ENCODE measurements around the gene SOX15. TPM values are rescaled to one million over a fixed set of nuclear protein-coding genes. Genes with fewer than 3 reads are reported as not detected.

Gene SOX15
- total and polyA plus RNA-seq, 2 of the 13 experiments (the other 11 are each of a cell fraction or from before 2014, with no cell fraction given): 0.07 to 0.18 TPM

- no peak for TF ChIP-seq KAT7 (CRISPR knock-in tag; IDR thresholded peaks at IDR 0.05; ENCODE audit: borderline replicate concordance)
- TF ChIP-seq ZNF773 (CRISPR knock-in tag; IDR thresholded peaks at IDR 0.05; ENCODE audit: borderline replicate concordance): no peak
- no peak for TF ChIP-seq SRSF1 (optimal IDR thresholded peaks at IDR 0.05; ENCODE audit: low read depth, low read length)
- peak; percentile 80; the same call in 1 of the 2 replicates for TF ChIP-seq ERF (CRISPR knock-in tag; IDR thresholded peaks at IDR 0.05)
- TF ChIP-seq ELF3 (CRISPR knock-in tag; IDR thresholded peaks at IDR 0.05): peak; percentile 86
- no peak for TF ChIP-seq SMARCE1 (IDR thresholded peaks at IDR 0.05; ENCODE audit: borderline replicate concordance)
- TF ChIP-seq, protein P1, sequence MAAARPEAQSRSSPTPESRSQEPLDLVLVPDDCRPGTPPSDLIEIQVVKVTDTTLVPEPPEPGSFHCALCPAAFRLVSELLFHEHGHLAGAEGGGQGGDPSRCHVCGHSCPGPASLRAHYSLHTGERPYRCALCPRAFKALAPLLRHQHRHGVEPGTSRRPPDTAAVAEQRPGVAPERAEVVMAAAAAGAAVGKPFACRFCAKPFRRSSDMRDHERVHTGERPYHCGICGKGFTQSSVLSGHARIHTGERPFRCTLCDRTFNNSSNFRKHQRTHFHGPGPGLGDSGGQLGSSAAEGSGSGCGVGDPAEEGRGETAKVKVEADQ (CRISPR knock-in tag; IDR thresholded peaks at IDR 0.05; ENCODE audit: borderline replicate concordance): no peak
- TF ChIP-seq ZNF17 (CRISPR knock-in tag; IDR thresholded peaks at IDR 0.05): no peak
- TF ChIP-seq POLR2AphosphoS2 (IDR thresholded peaks at IDR 0.05; ENCODE audit: low read depth, low read length): no peak
- no peak for TF ChIP-seq ONECUT2 (CRISPR knock-in tag; IDR thresholded peaks at IDR 0.05)
- TF ChIP-seq TBX3 (IDR thresholded peaks at IDR 0.05; ENCODE audit: borderline replicate concordance): 0 out of 2 replicates have a peak, but pooled peaks have one; percentile 56
- TF ChIP-seq, protein P2, sequence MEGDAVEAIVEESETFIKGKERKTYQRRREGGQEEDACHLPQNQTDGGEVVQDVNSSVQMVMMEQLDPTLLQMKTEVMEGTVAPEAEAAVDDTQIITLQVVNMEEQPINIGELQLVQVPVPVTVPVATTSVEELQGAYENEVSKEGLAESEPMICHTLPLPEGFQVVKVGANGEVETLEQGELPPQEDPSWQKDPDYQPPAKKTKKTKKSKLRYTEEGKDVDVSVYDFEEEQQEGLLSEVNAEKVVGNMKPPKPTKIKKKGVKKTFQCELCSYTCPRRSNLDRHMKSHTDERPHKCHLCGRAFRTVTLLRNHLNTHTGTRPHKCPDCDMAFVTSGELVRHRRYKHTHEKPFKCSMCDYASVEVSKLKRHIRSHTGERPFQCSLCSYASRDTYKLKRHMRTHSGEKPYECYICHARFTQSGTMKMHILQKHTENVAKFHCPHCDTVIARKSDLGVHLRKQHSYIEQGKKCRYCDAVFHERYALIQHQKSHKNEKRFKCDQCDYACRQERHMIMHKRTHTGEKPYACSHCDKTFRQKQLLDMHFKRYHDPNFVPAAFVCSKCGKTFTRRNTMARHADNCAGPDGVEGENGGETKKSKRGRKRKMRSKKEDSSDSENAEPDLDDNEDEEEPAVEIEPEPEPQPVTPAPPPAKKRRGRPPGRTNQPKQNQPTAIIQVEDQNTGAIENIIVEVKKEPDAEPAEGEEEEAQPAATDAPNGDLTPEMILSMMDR (CRISPR knock-in tag; IDR thresholded peaks at IDR 0.05): no peak
- TF ChIP-seq REL (CRISPR knock-in tag; conservative IDR thresholded peaks at IDR 0.05): 0 out of 2 replicates have a peak, but pooled peaks have one; percentile 81
- TF ChIP-seq SRF (IDR thresholded peaks at IDR 0.05; ENCODE audit: low read depth, low read length): no peak
- no peak for TF ChIP-seq ZNF326 (CRISPR knock-in tag; IDR thresholded peaks at IDR 0.05; ENCODE audit: borderline replicate concordance)
- TF ChIP-seq PAXIP1 (CRISPR knock-in tag; conservative IDR thresholded peaks at IDR 0.05): peak; percentile 54; the same call in 1 of the 2 replicates
- TF ChIP-seq ZNF256 (CRISPR knock-in tag; conservative IDR thresholded peaks at IDR 0.05): no peak
- 0 out of 2 replicates have a peak, but pooled peaks have one; percentile 15 for TF ChIP-seq ZNF205 (CRISPR knock-in tag; IDR thresholded peaks at IDR 0.05)
- TF ChIP-seq ATF6 (CRISPR knock-in tag; conservative IDR thresholded peaks at IDR 0.05): 0 out of 2 replicates have a peak, but pooled peaks have one; percentile 24
- TF ChIP-seq THAP11 (CRISPR knock-in tag; IDR thresholded peaks at IDR 0.05): peak; percentile 95; the same call in 1 of the 2 replicates
- no peak for TF ChIP-seq KDM4B (CRISPR knock-in tag; IDR thresholded peaks at IDR 0.05)
Observed at GRCh38 chr17:7572338-7572587, 17.6 kb downstream of the SOX15 start (continued).

All from HepG2 (cell line).